ENCODE measurements around the gene FCHSD1. TPM values are rescaled to one million over a fixed set of nuclear protein-coding genes. Genes with fewer than 3 reads are reported as not detected.

The FCHSD1 gene
- total RNA-seq, 1 experiment from 2014 or later = 23.1 TPM

DNA sequence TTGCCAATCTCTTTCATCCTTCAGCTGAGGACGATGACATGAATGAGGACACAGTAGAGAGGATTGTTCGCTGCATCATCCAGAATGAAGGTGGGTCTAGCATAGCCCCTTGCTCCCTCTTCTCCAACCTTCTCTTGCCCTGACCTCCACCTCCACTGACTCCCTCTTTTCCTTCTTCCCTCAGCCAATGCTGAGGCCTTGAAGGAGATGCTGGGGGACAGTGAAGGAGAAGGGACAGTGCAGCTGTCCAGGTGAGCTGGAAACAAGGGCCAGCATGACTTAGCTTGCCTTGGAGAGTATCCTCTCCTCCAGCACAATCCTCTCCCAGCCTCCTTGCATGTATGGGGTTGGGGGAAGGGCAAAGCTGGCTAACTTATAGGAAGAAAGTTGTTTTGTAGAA is 12.4 kb downstream of the FCHSD1 start:
- Mint-ChIP-seq H3K36me3 (ENCODE audit: insufficient read depth in 1 of 3, low read depth in 3 of 3) (peaks cover 16 to 27% (median 25%) of the 10 kb centered on the region in 3 experiments; a peak in 6 of 7 replicates), H3K27me3 (ENCODE audit: low read depth) (peaks cover 2% of the 10 kb centered on the region), H3K27ac (no peak overlapping the region), H3K4me3 (peak overlapping the region in 1 of 2 experiments; percentile 96; a peak in 1 of 5 replicates), H3K4me1 (peaks cover 22 to 28% of the 10 kb centered on the region in 2 experiments), H3K9me3 (no peaks in the 10 kb centered on the region; a peak in 1 of 5 replicates)
- Histone ChIP-seq H2AFZ (ENCODE audit: low read length) (no peak overlapping the region), H4K5ac (ENCODE audit: insufficient read length, low read depth, low read length) (no peak overlapping the region), H3K23ac (ENCODE audit: insufficient read length, low read depth, low read length) (no peak overlapping the region), H2BK15ac (ENCODE audit: low read depth, low read length) (no peak overlapping the region), H3K27ac (ENCODE audit: insufficient read length, low read depth, low read length) (no peak overlapping the region), H3K4ac (ENCODE audit: low read depth, low read length) (no peak overlapping the region), H3T11ph (ENCODE audit: low read length) (no peak overlapping the region), H2BK5ac (ENCODE audit: insufficient read length, low read length) (no peak overlapping the region), H3K79me2 (ENCODE audit: insufficient read depth, low read length) (peaks cover 10% of the 10 kb centered on the region; the same call in 1 of the 2 replicates), H4K8ac (replicated peaks; ENCODE audit: insufficient read length, low read depth, low read length) (no peak overlapping the region), H2BK120ac (ENCODE audit: low read depth, low read length, poor library complexity, severe bottlenecking) (no peak overlapping the region), H2BK12ac (ENCODE audit: insufficient read length, low read depth, low read length) (no peak overlapping the region), H3K56ac (ENCODE audit: insufficient read length, low read depth, low read length) (no peak overlapping the region), H3K79me1 (ENCODE audit: insufficient read depth, low read depth, low read length, poor library complexity, severe bottlenecking) (peaks cover 7% of the 10 kb centered on the region), H3K27me3 (ENCODE audit: insufficient read depth, low read length) (no peaks in the 10 kb centered on the region), H3K4me1 (ENCODE audit: insufficient read depth, low read length) (peaks cover 4% of the 10 kb centered on the region; the same call in 1 of the 2 replicates), H2BK20ac (ENCODE audit: low read depth, low read length, poor library complexity, severe bottlenecking) (no peak overlapping the region), H3K23me2 (ENCODE audit: insufficient read length, low read depth, low read length, poor library complexity, severe bottlenecking) (peaks cover 14% of the 10 kb centered on the region), H4K91ac (ENCODE audit: insufficient read length, low read depth, low read length) (no peak overlapping the region), H3K14ac (ENCODE audit: insufficient read depth, low read length) (no peak overlapping the region), H2AK5ac (ENCODE audit: insufficient read length, low read length) (no peak overlapping the region), H3K9ac (ENCODE audit: extremely low read depth, insufficient read length, low read length) (no peak overlapping the region), H4K20me1 (ENCODE audit: control insufficient read depth, insufficient read depth, insufficient read length) (no peaks in the 10 kb centered on the region), H3K9me3 (ENCODE audit: control insufficient read depth, low read depth, low read length) (no peaks in the 10 kb centered on the region), H3K18ac (ENCODE audit: insufficient read length, low read depth, low read length) (no peak overlapping the region), H3K4me2 (ENCODE audit: insufficient read depth, insufficient read length, low read length) (no peak overlapping the region)
- DNase-seq = no peak
- TF ChIP-seq, protein P1, sequence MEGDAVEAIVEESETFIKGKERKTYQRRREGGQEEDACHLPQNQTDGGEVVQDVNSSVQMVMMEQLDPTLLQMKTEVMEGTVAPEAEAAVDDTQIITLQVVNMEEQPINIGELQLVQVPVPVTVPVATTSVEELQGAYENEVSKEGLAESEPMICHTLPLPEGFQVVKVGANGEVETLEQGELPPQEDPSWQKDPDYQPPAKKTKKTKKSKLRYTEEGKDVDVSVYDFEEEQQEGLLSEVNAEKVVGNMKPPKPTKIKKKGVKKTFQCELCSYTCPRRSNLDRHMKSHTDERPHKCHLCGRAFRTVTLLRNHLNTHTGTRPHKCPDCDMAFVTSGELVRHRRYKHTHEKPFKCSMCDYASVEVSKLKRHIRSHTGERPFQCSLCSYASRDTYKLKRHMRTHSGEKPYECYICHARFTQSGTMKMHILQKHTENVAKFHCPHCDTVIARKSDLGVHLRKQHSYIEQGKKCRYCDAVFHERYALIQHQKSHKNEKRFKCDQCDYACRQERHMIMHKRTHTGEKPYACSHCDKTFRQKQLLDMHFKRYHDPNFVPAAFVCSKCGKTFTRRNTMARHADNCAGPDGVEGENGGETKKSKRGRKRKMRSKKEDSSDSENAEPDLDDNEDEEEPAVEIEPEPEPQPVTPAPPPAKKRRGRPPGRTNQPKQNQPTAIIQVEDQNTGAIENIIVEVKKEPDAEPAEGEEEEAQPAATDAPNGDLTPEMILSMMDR (conservative IDR thresholded peaks at IDR 0.05) = no peak
- no CpG with 5 or more reads among the region's 2 CpGs for WGBS (ENCODE audit: extremely low coverage, insufficient read length, low lambda C conversion rate)
